KOPT-K1 (cell line): ENCODE results near the gene S100A2.
A peak's percentile ranks its signal among the peaks of the same experiment; 100 is the strongest.
"Not testable (repeated sequence)": the region's sequence is repeated elsewhere in the genome, so short reads cannot be mapped to it uniquely, and the experiment has no call there.

Experiments used
- H3K27ac ChIP-seq: fragments of 200-600 bp; sonication (generic); 2 replicates; pipeline ENCODE4 v1.5.1; 2016; ENCODE audit warnings: antibody characterized with exemption, mild to moderate bottlenecking, low read depth, low read length; ENCODE audit not compliant: poor library complexity, severe bottlenecking
- H3K36me3 ChIP-seq: fragments of 200-600 bp; sonication (generic); 2 replicates; pipeline ENCODE4 v1.5.1; 2017; ENCODE audit warnings: antibody characterized with exemption, mild to moderate bottlenecking, low read length, moderate library complexity; ENCODE audit not compliant: insufficient read depth
- H3K9me3 ChIP-seq: fragments of 200-600 bp; sonication (generic); 2 replicates; pipeline ENCODE4 v1.5.1; 2017; ENCODE audit warnings: antibody characterized with exemption, low read length, mild to moderate bottlenecking; ENCODE audit not compliant: insufficient read depth, poor library complexity, severe bottlenecking

Gene S100A2

DNA sequence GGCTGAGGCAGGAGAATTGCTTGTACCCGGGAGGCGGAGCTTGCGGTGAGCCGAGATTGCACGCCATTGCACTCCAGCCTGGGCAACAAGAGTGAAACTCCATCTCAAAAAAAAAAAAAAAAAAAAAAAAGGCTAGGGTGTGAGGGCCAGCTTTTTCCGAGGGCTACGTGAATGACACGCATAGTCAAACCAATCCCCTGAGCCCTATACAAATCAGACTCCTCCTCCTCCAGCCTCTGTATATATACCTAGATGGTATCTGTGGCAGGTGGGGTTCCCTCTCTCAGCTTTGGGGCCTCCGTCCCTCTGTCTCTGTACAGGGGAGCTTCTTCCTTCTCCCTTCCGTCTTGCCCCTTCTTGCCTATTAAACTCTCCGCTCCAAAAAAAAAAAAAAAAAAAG is 40.5 kb upstream of the S100A2 start:
- Histone ChIP-seq H3K9me3 (no peaks in the 10 kb centered on the region), H3K36me3 (no peaks in the 10 kb centered on the region), H3K27ac (no peak overlapping the region)

DNA sequence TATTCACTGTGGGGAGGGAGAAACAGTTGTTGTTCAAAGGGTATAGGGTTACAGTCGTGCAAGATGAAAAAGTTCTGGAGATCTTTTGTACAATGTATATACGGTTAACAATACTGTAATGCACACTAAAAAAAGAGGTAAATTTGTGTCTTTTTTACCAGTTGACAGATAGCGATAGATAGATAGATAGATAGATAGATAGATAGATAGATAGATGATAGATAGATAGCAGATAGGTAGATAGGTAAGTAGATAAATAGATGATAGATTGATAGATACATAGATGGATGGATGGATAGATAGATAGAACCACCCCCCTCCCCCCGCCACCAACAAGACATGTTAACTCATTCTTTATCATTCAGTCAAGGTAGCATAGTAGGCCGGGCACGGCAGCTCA is 37.1 kb upstream of the S100A2 start:
- Histone ChIP-seq H3K9me3 (no peaks in the 10 kb centered on the region), H3K27ac (no peak overlapping the region), H3K36me3 (no peaks in the 10 kb centered on the region)

DNA sequence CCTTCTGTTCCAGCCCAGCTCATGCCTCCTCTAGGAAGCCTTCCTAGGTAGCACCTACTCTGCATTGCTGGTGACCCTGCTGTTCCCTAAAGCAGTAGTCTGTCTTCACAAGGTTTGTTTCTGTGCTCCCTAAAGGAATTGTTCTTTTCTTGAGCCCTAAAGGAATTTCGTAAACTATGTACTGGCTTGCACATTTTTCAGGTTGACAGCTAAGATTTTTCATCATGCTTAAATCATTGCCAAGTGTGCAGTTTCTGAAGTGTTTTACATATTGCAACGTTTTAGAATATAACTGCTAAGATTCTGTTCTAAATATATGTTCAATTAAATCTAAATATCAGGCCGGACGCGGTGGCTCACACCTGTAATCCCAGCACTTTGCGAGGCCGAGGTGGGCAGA is 34.2 kb upstream of the S100A2 start:
- Histone ChIP-seq H3K9me3 (no peaks in the 10 kb centered on the region), H3K27ac (no peak overlapping the region), H3K36me3 (no peaks in the 10 kb centered on the region)

DNA sequence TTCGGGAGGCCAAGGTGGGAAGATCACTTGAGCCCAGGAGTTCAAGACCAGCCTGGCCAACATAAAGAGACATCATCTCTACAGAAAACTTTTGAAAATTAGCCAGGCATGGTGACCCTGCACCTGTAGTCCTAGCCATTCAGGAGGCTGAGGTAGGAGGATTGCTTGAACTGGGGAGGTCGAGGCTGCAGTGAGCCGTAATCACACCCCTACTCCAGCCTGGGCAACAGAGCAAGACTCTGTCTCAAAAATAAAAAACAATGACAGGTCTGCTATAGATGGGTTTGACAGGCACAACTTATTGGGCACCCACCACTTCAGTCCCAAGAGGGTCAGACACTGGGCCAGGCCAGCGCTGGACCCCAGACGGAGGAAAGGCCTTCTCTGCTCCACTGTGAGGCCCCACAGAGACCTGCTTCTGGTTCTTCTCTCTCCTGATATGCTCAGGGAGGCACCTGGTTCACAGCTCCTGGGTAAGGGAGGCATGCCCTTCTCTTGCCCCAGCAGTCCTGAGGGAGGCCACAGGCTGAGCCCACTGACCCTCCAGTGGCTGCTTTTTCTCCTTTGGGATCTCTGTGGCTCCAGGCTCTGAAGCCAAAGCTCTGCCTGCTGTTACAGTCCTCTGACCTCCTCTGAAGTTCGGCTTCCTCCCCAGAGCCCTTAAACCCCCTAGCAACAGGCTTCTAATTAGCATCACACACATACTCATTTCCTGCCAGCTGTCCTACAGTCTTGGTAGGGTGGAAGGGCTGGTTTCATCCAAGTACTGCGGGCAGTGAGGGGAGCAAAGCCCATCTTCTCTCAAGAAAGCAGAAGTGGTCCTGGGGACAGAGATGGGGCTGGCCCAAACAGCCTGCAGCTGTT is 32.9 kb upstream of the S100A2 start:
- H3K9me3 ChIP-seq: no peaks in the 10 kb centered on the region
- no peaks in the 10 kb centered on the region for H3K36me3 ChIP-seq
- peak overlapping the region; percentile 58 for H3K27ac ChIP-seq

DNA sequence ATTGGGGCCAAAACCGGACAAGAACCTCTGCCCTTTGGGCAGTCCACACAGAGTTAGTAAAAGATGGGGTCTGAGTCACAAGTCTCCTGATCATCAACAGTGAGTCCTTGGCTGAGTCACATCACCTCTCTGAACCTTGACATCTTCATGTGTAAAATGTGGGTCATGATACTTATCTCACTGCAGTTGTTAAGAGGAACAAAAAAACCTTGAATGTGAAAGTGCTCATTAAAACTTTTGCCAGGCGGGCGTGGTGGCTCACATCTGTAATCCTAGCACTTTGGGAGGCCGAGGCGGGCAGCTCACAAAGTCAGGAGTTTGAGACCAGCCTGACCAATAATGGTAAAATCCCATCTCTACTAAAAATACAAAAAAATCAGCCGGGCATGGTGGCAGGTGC is 31.6 kb upstream of the S100A2 start:
- no peaks in the 10 kb centered on the region for H3K9me3 ChIP-seq
- H3K27ac ChIP-seq: no peak overlapping the region
- H3K36me3 ChIP-seq: no peaks in the 10 kb centered on the region

DNA sequence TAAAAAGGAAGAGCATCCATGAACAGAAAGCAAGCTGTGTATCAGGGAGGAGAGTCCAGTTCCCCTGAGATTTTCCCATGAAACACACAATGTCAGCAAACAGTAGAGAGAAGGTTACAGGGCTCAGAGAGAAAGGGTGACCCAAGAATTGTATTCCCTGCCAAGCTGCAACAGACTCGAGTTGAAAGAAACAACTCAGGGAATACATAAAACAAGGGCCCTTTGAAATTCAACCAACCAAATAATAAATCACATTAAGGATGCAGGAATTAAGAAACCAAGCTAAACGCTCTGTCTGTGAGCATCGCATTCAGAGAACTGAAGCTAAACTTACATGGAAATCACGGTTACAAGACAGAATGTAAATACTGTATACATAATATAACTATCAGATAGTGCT is 27.1 kb upstream of the S100A2 start:
- no peak overlapping the region for H3K27ac ChIP-seq
- H3K9me3 ChIP-seq: no peaks in the 10 kb centered on the region
- no peaks in the 10 kb centered on the region for H3K36me3 ChIP-seq

DNA sequence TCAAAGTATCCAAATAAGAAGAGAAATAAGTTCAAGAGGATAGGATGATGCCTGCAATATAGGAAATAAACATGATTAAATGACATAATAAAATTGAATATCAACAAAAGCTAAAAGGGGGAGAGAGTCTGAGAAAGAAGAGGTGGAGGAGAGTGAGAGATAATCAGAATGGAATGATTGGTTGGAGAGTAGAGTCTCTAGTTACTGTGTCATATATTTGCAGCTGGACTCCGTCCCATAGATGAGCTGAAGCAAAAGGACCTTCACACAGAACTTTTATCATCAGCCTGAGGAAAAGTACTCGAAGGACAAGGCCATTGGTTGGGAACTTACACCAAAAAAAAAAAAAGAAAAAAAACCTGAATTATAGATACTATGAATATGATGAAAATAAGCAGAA is 22.8 kb upstream of the S100A2 start:
- H3K36me3 ChIP-seq: no peaks in the 10 kb centered on the region
- no peak overlapping the region for H3K27ac ChIP-seq
- H3K9me3 ChIP-seq: no peaks in the 10 kb centered on the region

DNA sequence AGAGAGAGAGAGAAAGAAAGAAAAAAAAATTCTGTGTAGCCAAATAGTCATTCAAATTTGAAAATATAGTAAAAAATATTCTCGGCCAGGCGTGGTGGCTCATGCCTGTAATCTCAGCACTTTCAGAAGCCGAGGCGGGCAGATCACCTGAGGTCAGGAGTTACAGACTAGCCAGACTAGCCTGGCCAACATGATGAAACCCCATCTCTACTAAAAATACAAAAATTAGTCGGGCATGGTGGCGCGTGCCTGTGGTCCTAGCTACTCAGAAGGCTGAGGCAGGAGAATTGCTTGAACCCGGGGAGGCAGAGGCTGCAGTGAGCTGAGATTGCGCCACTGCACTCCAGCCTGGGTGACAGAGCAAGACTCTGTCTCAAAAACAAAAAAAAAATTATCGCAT is 22.4 kb upstream of the S100A2 start:
- H3K27ac ChIP-seq, H3K9me3 ChIP-seq, H3K36me3 ChIP-seq: not testable (repeated sequence)

DNA sequence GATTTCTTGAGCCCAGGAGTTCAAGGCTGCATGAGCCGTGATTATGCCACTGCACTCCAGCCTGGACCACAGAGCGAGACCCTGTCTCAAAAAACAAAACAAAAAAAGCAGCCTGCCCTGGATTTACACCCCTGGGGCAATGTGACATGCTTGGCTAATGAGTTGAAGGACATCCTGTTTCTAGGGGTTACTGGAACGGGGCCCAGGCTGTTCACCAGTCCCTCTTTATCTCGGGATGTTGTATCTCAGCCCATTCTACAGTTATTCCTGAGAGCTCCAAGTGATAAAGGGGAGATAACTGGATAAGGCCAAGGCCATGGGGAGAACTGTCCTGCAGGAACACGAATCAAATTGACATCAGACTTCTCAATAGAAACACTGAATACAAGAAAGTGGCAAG is 21.7 kb upstream of the S100A2 start:
- Histone ChIP-seq H3K36me3 (no peaks in the 10 kb centered on the region), H3K9me3 (no peaks in the 10 kb centered on the region), H3K27ac (no peak overlapping the region)

DNA sequence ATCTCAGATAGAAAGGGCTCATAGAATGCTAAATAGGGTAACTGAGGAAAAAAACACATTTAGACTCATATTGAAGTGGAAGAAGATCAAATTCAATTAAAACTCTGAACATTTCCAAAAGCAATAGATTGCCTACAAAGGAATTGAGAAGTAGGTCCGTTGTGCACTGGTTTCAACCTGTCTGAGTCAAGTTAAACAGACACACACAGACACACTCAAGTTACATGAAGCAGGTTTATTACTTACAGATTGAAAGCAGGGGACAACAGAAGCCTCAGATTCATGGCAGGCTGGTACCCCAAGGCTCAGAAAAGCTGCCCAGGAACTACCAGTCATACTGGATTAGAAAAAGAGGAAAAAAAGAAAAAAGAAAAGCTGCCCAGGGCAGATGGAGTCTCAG is 20.7 kb upstream of the S100A2 start:
- Histone ChIP-seq H3K27ac (no peak overlapping the region), H3K36me3 (no peaks in the 10 kb centered on the region), H3K9me3 (no peaks in the 10 kb centered on the region)

DNA sequence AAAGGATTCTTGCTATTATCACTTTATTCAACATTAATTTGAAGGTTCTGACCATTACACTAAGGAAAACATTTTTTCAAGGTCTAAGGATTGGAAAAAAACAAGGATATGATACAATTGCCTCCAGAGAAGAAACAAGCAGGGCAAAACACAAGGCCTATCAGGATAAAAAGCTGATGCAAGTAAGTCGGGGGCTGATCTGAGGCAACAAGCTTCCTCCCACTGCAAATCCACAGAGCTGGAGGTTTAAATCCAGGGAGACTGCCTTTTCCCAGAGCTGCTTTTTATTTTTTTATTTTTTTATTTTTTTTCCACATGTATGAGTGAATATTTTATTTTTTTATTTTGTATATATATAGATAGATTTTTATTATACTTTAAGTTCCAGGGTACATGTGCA is 19.4 kb upstream of the S100A2 start:
- Histone ChIP-seq H3K9me3 (no peaks in the 10 kb centered on the region), H3K36me3 (no peaks in the 10 kb centered on the region), H3K27ac (no peak overlapping the region)

DNA sequence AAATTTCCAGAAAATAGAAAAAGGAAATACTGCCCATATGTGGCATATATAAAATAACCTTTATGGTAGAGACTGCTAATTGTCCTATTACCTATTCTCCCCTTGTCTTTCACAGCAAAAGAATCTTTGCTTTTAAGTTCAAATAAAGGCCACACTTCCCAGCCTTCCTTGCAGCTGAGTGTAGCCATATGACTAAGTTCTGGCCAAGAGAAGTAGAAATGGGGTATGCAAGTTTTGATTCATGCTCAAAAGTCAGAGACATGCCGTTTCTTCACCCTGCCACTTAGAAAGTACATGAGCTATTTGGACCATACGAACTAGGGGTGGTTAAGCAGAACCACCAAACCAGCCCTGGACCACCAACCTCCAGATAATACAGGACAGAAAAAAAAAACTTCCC is 18.3 kb upstream of the S100A2 start:
- Histone ChIP-seq H3K9me3 (no peaks in the 10 kb centered on the region), H3K27ac (no peak overlapping the region), H3K36me3 (no peaks in the 10 kb centered on the region)

DNA sequence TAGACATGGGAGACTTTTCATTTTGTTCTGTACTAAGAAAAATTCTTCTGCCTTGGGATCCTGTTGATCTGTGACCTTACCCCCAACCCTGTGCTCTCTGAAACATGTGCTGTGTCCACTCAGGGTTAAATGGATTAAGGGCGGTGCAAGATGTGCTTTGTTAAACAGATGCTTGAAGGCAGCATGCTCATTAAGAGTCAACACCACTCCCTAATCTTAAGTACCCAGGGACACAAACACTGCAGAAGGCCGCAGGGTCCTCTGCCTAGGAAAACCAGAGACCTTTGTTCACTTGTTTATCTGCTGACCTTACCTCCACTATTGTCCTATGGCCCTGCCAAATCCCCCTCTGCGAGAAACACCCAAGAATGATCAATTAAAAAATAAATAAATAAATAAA is 17.9 kb upstream of the S100A2 start:
- not testable (repeated sequence) for H3K9me3 ChIP-seq, H3K36me3 ChIP-seq, H3K27ac ChIP-seq

DNA sequence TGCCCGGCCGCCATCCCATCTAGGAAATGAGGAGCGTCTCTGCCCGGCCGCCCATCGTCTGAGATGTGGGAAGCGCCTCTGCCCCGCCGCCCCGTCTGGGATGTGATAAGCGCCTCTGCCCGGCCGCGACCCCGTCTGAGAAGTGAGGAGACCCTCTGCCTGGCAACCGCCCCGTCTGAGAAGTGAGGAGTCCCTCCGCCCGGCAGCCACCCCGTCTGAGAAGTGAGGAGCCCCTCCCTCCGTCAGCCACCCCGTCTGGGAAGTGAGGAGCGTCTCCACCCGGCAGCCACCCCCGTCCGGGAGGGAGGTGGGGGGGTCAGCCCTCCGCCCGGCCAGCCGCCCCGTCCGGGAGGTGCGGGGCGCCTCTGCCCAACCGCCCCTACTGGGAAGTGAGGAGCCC is 17.2 kb upstream of the S100A2 start:
- H3K27ac ChIP-seq, H3K36me3 ChIP-seq, H3K9me3 ChIP-seq: not testable (repeated sequence)

DNA sequence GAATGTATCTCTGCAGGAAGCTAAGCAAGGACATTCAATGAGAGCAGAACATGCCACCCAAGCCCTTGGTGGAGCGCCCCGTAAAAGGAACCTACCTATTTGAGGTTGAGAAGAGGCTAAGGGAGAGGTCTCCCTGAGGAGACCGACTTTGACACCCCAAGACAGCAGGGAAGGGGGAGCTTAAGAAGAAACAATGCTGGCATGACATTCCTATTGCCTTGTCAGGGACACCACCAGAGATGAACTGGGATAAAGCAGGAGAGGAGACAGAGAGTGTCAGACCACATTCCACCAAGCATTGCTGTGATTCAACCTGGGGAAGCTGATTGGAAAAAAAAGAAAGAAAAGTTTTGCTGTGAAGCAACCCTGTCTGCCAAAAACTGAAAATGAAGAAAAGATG is 13.3 kb upstream of the S100A2 start:
- Histone ChIP-seq H3K36me3 (no peaks in the 10 kb centered on the region), H3K9me3 (no peaks in the 10 kb centered on the region), H3K27ac (no peak overlapping the region)

DNA sequence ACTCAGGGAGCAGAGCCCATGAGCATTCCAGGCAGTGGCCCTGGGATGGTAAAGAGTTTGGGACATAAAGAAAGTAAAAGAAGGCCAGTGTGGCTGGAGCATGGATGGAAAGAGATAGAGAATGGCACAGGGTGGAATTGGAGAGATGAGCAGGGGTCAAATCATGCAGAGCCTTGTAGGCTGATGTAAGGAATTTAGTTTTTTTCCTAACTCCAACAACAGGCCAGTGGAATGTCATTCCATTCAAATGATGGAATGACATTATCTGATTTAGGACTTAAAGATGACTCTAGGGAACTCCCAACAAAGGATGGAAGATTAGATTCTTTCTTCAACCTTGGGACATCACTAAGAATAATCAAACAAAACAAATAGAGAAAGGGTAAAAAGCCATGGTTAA is 12.8 kb upstream of the S100A2 start:
- Histone ChIP-seq H3K36me3 (no peaks in the 10 kb centered on the region), H3K9me3 (no peaks in the 10 kb centered on the region), H3K27ac (no peak overlapping the region)
